ENCODE results near the gene SH3RF3. TPM values are rescaled to one million over a fixed set of nuclear protein-coding genes. Genes with fewer than 3 reads are reported as not detected.

The SH3RF3 gene
- total RNA-seq, 1 experiment from 2014 or later, result 1.0 TPM

DNA sequence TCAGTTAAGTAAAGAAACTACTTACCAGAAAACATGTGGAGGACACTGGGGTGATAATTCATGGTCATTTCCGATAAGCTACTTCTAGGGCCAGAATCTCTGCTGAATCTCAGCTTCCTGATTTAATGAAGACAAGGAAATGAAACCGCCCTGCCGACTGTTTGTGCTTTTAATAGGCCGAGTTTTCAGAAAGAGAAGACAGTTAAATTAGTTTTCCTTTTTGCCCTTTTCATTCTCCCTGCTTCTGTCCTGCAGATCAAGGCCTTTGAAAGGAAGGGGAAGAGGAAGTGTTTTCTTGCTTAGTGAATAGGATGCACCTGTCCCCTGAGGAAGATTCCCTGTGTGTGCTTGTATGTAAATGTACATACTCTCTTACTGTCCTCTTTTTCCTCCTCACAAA lies 126.6 kb downstream of the SH3RF3 start (continued):
- TF ChIP-seq, protein P1, sequence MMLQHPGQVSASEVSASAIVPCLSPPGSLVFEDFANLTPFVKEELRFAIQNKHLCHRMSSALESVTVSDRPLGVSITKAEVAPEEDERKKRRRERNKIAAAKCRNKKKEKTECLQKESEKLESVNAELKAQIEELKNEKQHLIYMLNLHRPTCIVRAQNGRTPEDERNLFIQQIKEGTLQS (CRISPR knock-in tag; conservative IDR thresholded peaks at IDR 0.05), result no peak
- TF ChIP-seq FOXJ3 (CRISPR knock-in tag; IDR thresholded peaks at IDR 0.05; ENCODE audit: borderline replicate concordance) (no peak), NFE2L1 (CRISPR knock-in tag; IDR thresholded peaks at IDR 0.05) (no peak), JAZF1 (CRISPR knock-in tag; IDR thresholded peaks at IDR 0.05) (no peak), HMGA2 (CRISPR knock-in tag; IDR thresholded peaks at IDR 0.05) (no peak), FOXP1 (CRISPR knock-in tag; IDR thresholded peaks at IDR 0.05; ENCODE audit: borderline replicate concordance) (no peak)

DNA sequence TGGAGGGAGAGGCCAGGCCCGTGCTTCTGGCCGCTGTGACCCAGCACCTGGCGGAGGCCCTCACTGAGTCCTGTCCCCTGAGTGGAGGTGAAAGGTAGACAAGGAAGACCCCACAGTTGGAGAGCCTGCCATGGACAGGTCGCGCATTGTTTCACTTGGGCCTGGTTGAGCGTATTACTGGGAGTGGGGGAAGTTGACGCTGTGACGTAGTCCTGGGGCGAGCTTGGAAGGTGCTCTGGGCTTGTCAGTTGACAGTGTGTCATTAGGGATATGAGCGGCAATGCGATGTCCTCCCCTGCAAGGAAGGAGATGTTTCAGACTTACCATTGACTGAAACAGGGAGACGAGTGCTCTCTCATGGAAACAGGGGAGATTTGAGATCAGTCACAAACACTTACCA lies 127.1 kb downstream of the SH3RF3 start:
- H3K36me3 Mint-ChIP-seq, result no peaks in the 10 kb centered on the region
- no peak for ATAC-seq
- H3K27me3 Mint-ChIP-seq (ENCODE audit: low read depth), result no peaks in the 10 kb centered on the region
- peaks cover 2% of the 10 kb centered on the region for H3K4me1 Mint-ChIP-seq
- no peak overlapping the region for H3K4me3 Mint-ChIP-seq
- POLR2A ChIA-PET, result no interaction called here
- CTCF ChIA-PET, result no interaction called here
- no peak overlapping the region for H3K27ac Mint-ChIP-seq
- no peaks in the 10 kb centered on the region for H3K9me3 Mint-ChIP-seq
- TF ChIP-seq CREB1 (CRISPR knock-in tag; IDR thresholded peaks at IDR 0.05), result no peak
- TF ChIP-seq JAZF1 (CRISPR knock-in tag; IDR thresholded peaks at IDR 0.05), result no peak
- TF ChIP-seq, protein P2, sequence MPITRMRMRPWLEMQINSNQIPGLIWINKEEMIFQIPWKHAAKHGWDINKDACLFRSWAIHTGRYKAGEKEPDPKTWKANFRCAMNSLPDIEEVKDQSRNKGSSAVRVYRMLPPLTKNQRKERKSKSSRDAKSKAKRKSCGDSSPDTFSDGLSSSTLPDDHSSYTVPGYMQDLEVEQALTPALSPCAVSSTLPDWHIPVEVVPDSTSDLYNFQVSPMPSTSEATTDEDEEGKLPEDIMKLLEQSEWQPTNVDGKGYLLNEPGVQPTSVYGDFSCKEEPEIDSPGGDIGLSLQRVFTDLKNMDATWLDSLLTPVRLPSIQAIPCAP (CRISPR knock-in tag; IDR thresholded peaks at IDR 0.05), result no peak
- TF ChIP-seq, protein P3, sequence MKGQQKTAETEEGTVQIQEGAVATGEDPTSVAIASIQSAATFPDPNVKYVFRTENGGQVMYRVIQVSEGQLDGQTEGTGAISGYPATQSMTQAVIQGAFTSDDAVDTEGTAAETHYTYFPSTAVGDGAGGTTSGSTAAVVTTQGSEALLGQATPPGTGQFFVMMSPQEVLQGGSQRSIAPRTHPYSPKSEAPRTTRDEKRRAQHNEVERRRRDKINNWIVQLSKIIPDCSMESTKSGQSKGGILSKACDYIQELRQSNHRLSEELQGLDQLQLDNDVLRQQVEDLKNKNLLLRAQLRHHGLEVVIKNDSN (CRISPR knock-in tag; IDR thresholded peaks at IDR 0.05), result no peak
- TF ChIP-seq, protein P4, sequence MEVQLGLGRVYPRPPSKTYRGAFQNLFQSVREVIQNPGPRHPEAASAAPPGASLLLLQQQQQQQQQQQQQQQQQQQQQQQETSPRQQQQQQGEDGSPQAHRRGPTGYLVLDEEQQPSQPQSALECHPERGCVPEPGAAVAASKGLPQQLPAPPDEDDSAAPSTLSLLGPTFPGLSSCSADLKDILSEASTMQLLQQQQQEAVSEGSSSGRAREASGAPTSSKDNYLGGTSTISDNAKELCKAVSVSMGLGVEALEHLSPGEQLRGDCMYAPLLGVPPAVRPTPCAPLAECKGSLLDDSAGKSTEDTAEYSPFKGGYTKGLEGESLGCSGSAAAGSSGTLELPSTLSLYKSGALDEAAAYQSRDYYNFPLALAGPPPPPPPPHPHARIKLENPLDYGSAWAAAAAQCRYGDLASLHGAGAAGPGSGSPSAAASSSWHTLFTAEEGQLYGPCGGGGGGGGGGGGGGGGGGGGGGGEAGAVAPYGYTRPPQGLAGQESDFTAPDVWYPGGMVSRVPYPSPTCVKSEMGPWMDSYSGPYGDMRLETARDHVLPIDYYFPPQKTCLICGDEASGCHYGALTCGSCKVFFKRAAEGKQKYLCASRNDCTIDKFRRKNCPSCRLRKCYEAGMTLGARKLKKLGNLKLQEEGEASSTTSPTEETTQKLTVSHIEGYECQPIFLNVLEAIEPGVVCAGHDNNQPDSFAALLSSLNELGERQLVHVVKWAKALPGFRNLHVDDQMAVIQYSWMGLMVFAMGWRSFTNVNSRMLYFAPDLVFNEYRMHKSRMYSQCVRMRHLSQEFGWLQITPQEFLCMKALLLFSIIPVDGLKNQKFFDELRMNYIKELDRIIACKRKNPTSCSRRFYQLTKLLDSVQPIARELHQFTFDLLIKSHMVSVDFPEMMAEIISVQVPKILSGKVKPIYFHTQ (CRISPR knock-in tag; IDR thresholded peaks at IDR 0.05), result no peak
- TF ChIP-seq CBFB (CRISPR knock-in tag; IDR thresholded peaks at IDR 0.05; ENCODE audit: low read depth), result no peak
- TF ChIP-seq FOXJ3 (CRISPR knock-in tag; IDR thresholded peaks at IDR 0.05; ENCODE audit: borderline replicate concordance), result no peak
- no peak for TF ChIP-seq PRRX2 (CRISPR knock-in tag; IDR thresholded peaks at IDR 0.05)
- no peak for TF ChIP-seq MXD4 (CRISPR knock-in tag; IDR thresholded peaks at IDR 0.05; ENCODE audit: borderline replicate concordance)
- TF ChIP-seq, protein P5, sequence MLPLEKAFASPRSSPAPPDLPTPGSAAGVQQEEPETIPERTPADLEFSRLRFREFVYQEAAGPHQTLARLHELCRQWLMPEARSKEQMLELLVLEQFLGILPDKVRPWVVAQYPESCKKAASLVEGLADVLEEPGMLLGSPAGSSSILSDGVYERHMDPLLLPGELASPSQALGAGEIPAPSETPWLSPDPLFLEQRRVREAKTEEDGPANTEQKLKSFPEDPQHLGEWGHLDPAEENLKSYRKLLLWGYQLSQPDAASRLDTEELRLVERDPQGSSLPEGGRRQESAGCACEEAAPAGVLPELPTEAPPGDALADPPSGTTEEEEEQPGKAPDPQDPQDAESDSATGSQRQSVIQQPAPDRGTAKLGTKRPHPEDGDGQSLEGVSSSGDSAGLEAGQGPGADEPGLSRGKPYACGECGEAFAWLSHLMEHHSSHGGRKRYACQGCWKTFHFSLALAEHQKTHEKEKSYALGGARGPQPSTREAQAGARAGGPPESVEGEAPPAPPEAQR (CRISPR knock-in tag; IDR thresholded peaks at IDR 0.05), result no peak
- no peak for DNase-seq (ENCODE audit: low spot score)

DNA sequence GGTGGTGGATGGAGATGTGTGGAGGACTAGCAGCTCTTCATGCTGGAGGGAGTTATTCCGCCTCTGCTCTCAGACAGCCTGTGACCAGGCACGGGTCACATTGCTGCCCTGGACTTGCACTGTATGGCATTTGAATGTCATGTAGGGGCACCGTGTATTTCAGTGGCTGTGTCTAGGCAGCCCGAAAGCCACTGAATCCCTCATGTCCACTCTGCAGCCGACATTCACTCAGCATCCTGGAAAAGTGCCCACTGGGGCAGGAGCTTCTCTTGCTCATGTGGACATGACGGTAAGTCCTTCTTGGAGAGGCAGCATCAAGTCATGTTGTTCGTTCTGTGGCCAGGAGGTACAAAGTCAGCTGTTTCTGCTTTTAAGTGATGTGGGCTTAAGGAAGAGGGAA lies 127.9 kb downstream of the SH3RF3 start:
- no peak for ATAC-seq
- no peaks in the 10 kb centered on the region for H3K9me3 Mint-ChIP-seq
- no peaks in the 10 kb centered on the region for H3K27me3 Mint-ChIP-seq (ENCODE audit: low read depth)
- DNase-seq (ENCODE audit: low spot score), result no peak
- ChIA-PET POLR2A (interaction anchor here (0.8 kb wide), 1 partner anchor 450 kb away, joined by 4 read pairs; no protein-coding TSS in a partner anchor), CTCF (no interaction called here)
- no peak overlapping the region for H3K4me3 Mint-ChIP-seq
- no peak overlapping the region for H3K27ac Mint-ChIP-seq
- peaks cover 6% of the 10 kb centered on the region for H3K4me1 Mint-ChIP-seq
- no peaks in the 10 kb centered on the region for H3K36me3 Mint-ChIP-seq
- TF ChIP-seq, protein P6, sequence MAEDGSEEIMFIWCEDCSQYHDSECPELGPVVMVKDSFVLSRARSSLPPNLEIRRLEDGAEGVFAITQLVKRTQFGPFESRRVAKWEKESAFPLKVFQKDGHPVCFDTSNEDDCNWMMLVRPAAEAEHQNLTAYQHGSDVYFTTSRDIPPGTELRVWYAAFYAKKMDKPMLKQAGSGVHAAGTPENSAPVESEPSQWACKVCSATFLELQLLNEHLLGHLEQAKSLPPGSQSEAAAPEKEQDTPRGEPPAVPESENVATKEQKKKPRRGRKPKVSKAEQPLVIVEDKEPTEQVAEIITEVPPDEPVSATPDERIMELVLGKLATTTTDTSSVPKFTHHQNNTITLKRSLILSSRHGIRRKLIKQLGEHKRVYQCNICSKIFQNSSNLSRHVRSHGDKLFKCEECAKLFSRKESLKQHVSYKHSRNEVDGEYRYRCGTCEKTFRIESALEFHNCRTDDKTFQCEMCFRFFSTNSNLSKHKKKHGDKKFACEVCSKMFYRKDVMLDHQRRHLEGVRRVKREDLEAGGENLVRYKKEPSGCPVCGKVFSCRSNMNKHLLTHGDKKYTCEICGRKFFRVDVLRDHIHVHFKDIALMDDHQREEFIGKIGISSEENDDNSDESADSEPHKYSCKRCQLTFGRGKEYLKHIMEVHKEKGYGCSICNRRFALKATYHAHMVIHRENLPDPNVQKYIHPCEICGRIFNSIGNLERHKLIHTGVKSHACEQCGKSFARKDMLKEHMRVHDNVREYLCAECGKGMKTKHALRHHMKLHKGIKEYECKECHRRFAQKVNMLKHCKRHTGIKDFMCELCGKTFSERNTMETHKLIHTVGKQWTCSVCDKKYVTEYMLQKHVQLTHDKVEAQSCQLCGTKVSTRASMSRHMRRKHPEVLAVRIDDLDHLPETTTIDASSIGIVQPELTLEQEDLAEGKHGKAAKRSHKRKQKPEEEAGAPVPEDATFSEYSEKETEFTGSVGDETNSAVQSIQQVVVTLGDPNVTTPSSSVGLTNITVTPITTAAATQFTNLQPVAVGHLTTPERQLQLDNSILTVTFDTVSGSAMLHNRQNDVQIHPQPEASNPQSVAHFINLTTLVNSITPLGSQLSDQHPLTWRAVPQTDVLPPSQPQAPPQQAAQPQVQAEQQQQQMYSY (CRISPR knock-in tag; IDR thresholded peaks at IDR 0.05), result no peak
- no peak for TF ChIP-seq ZNF317 (CRISPR knock-in tag; IDR thresholded peaks at IDR 0.05; ENCODE audit: borderline replicate concordance, low read depth)
- TF ChIP-seq, protein P7, sequence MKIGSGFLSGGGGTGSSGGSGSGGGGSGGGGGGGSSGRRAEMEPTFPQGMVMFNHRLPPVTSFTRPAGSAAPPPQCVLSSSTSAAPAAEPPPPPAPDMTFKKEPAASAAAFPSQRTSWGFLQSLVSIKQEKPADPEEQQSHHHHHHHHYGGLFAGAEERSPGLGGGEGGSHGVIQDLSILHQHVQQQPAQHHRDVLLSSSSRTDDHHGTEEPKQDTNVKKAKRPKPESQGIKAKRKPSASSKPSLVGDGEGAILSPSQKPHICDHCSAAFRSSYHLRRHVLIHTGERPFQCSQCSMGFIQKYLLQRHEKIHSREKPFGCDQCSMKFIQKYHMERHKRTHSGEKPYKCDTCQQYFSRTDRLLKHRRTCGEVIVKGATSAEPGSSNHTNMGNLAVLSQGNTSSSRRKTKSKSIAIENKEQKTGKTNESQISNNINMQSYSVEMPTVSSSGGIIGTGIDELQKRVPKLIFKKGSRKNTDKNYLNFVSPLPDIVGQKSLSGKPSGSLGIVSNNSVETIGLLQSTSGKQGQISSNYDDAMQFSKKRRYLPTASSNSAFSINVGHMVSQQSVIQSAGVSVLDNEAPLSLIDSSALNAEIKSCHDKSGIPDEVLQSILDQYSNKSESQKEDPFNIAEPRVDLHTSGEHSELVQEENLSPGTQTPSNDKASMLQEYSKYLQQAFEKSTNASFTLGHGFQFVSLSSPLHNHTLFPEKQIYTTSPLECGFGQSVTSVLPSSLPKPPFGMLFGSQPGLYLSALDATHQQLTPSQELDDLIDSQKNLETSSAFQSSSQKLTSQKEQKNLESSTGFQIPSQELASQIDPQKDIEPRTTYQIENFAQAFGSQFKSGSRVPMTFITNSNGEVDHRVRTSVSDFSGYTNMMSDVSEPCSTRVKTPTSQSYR (CRISPR knock-in tag; IDR thresholded peaks at IDR 0.05), result no peak
- TF ChIP-seq, protein P1 (CRISPR knock-in tag; conservative IDR thresholded peaks at IDR 0.05), result no peak
- TF ChIP-seq, protein P8, sequence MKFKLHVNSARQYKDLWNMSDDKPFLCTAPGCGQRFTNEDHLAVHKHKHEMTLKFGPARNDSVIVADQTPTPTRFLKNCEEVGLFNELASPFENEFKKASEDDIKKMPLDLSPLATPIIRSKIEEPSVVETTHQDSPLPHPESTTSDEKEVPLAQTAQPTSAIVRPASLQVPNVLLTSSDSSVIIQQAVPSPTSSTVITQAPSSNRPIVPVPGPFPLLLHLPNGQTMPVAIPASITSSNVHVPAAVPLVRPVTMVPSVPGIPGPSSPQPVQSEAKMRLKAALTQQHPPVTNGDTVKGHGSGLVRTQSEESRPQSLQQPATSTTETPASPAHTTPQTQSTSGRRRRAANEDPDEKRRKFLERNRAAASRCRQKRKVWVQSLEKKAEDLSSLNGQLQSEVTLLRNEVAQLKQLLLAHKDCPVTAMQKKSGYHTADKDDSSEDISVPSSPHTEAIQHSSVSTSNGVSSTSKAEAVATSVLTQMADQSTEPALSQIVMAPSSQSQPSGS (CRISPR knock-in tag; IDR thresholded peaks at IDR 0.05; ENCODE audit: borderline replicate concordance, low read depth), result no peak
- TF ChIP-seq ELF4 (CRISPR knock-in tag; IDR thresholded peaks at IDR 0.05; ENCODE audit: low read depth), result no peak

All from WTC11 (cell line).